Endothelial cell of umbilical vein (primary cell): Measurements from ENCODE around the gene NCR2. TPM values are rescaled to one million over a fixed set of nuclear protein-coding genes. Genes with fewer than 3 reads are reported as not detected.

Experiments
- BruUV-seq: library from RNA; stranded (reverse); fragments of 400-500 nt; replicated peaks from 2 replicates; lab custom pipeline; 2021; lab: Mats Ljungman, UMichigan
- CTCF ChIA-PET: fragments of 300-600, 350-600 bp; sonication (Branson Sonifier 250); formaldehyde crosslinking; loops from one replicate; lab custom pipeline; 2021; ENCODE audit warnings: antibody characterized with exemption, inconsistent platforms; lab: Charles Lee
- POLR2A ChIA-PET: fragments of 300-600, 350-600 bp; sonication (Branson Sonifier 250); formaldehyde crosslinking; loops from one replicate; lab custom pipeline; 2021; ENCODE audit warnings: antibody characterized with exemption, inconsistent platforms; lab: Charles Lee
- DNase-seq: peaks from one replicate; pipeline ENCODE4 v3.0.0-alpha.2; 2011; ENCODE audit warnings: low read depth, low spot score
- FAIRE-seq: peaks from 2 replicates; lab custom pipeline; 2011; peaks lifted over from hg19 to GRCh38; lab: Jason Lieb, UNC
- H2AFZ ChIP-seq: 2 replicates; pipeline ENCODE4 v1.6.0; 2012; ENCODE audit warnings: low read depth, low read length, control low read depth, inconsistent platforms
- H3K27ac ChIP-seq: 2 replicates; pipeline ENCODE4 v1.5.1; 2011; ENCODE audit warnings: low read depth, mild to moderate bottlenecking, control low read depth, low read length, moderate library complexity; ENCODE audit not compliant: insufficient read depth
- H3K27me3 ChIP-seq, 2 experiments: 2 replicates each; pipeline versions ENCODE4 v1.6.0 to v1.6.1; 2011; ENCODE audit warnings: low read length in 2 of 2, mixed read lengths in 1 of 2; ENCODE audit not compliant: control insufficient read depth in 2 of 2, insufficient read depth in 2 of 2
- H3K36me3 ChIP-seq, 2 experiments: 2 replicates in 1 of 2; 3 replicates in 1 of 2; pipeline ENCODE4 v1.5.1; 2011; ENCODE audit warnings: low read length in 2 of 2, mild to moderate bottlenecking in 1 of 2, moderate library complexity in 1 of 2; ENCODE audit not compliant: control insufficient read depth in 2 of 2, insufficient read depth in 2 of 2; ENCODE audit errors: extremely low read depth in 1 of 2
- H3K4me1 ChIP-seq: 3 replicates; pipeline ENCODE4 v1.5.1; 2011; ENCODE audit warnings: mild to moderate bottlenecking, low read length; ENCODE audit not compliant: control insufficient read depth, insufficient read depth; ENCODE audit errors: extremely low read depth
- H3K4me2 ChIP-seq: 2 replicates; pipeline ENCODE4 v1.6.1; 2011; ENCODE audit warnings: low read length, control low read depth, mixed read lengths; ENCODE audit not compliant: insufficient read depth
- H3K4me3 ChIP-seq, 3 experiments: fragments of 200-600 bp in 1 of 3; sonication (generic), shearing (Covaris generic) in 1 of 3; replicated peaks in 1 of 3; 2 replicates each; pipeline ENCODE4 v1.5.1; 2011 to 2016; ENCODE audit warnings: control low read depth in 3 of 3, low read length in 3 of 3, mild to moderate bottlenecking in 2 of 3, inconsistent platforms in 1 of 3, low read depth in 1 of 3, moderate library complexity in 1 of 3; ENCODE audit not compliant: insufficient read depth in 1 of 3
- H3K79me2 ChIP-seq: 2 replicates; pipeline ENCODE4 v1.6.0; 2012; ENCODE audit warnings: low read length, inconsistent platforms; ENCODE audit not compliant: control insufficient read depth, insufficient read depth
- H3K9ac ChIP-seq: replicated peaks from 2 replicates; pipeline ENCODE3; 2011; ENCODE audit warnings: low read length, control low read depth; ENCODE audit not compliant: insufficient read depth; ENCODE audit errors: extremely low read depth
- H3K9me1 ChIP-seq: replicated peaks from 3 replicates; pipeline ENCODE4 v1.6.0; 2011; ENCODE audit warnings: mild to moderate bottlenecking, low read length; ENCODE audit not compliant: control insufficient read depth, insufficient read depth; ENCODE audit errors: extremely low read depth
- H3K9me3 ChIP-seq: replicated peaks from 2 replicates; pipeline ENCODE4 v1.5.1; 2012; ENCODE audit warnings: low read length, inconsistent platforms; ENCODE audit not compliant: control insufficient read depth, insufficient read depth
- H4K20me1 ChIP-seq: replicated peaks from 2 replicates; pipeline ENCODE3; 2011; ENCODE audit warnings: mild to moderate bottlenecking, low read length; ENCODE audit not compliant: control insufficient read depth, insufficient read depth; ENCODE audit errors: extremely low read depth
- CTCF ChIP-seq, 2 donors: IDR thresholded peaks; 1 replicate in 1 of 2; 2 replicates in 1 of 2; pipeline ENCODE4 v1.5.1; 2011; ENCODE audit warnings: low read length in 2 of 2, mild to moderate bottlenecking in 2 of 2, moderate library complexity in 2 of 2, control low read depth in 1 of 2, inconsistent platforms in 1 of 2, low read depth in 1 of 2; ENCODE audit not compliant: insufficient read depth in 1 of 2; ENCODE audit errors: extremely low read depth in 1 of 2
- EZH2 ChIP-seq: IDR thresholded peaks from 2 replicates; pipeline ENCODE4 v1.6.1; 2012; ENCODE audit warnings: borderline replicate concordance, low read depth, mild to moderate bottlenecking, moderate library complexity, low read length, inconsistent platforms; ENCODE audit not compliant: severe bottlenecking
- MAX ChIP-seq: IDR thresholded peaks from 2 replicates; pipeline ENCODE4 v1.6.1; 2011; ENCODE audit not compliant: insufficient read depth, insufficient read length
- MYC ChIP-seq: IDR thresholded peaks from one replicate; pipeline ENCODE4 v1.6.1; 2011; ENCODE audit warnings: mild to moderate bottlenecking, low read depth, low read length
- dilution Hi-C: fragments of 300-500 bp; cut with MboI; formaldehyde crosslinking; loops from one replicate; pipeline ENCODE4 v1.15.0; 2019; ENCODE audit warnings: low sequenced_read_pairs; ENCODE audit not compliant: extremely low pct_ligation_motif_present
- intact Hi-C: fragments of 100-400 bp; cut with micrococcal nuclease; formaldehyde crosslinking; loops from one replicate; pipeline ENCODE4 v1.10.0; 2022
- polyA plus RNA-seq, 4 experiments: library from polyadenylated mRNA; depleted of rRNA in 3 of 4; stranded (reverse) in 3 of 4; unstranded in 1 of 4; fragments of >200 nt; gene quantifications; 2 replicates each; pipeline versions ENCODE4 v1.2.1 to v1.2.3, GENCODE V29; 2011 to 2012; ENCODE audit warnings: missing spikeins in 1 of 4
- total RNA-seq: library from RNA; stranded (reverse); gene quantifications from 2 replicates; pipeline ENCODE4 v1.2.3, GENCODE V29; 2021

The NCR2 gene
- total and polyA plus RNA-seq, 2 donors (not counting 3 experiments of a cell fraction or from before 2014, with no cell fraction given): not detected

- BruUV-seq: no TSS peak
- Histone ChIP-seq H3K4me2 (no peak overlapping the region), H3K27me3 (peaks cover 4 to 6% of the 10 kb centered on the region in 2 experiments), H3K9me1 (no peaks in the 10 kb centered on the region), H2AFZ (no peak overlapping the region), H4K20me1 (no peaks in the 10 kb centered on the region), H3K4me1 (no peaks in the 10 kb centered on the region), H3K27ac (no peak overlapping the region), H3K9me3 (no peaks in the 10 kb centered on the region), H3K79me2 (no peaks in the 10 kb centered on the region), H3K4me3 (no peak overlapping the region), H3K9ac (no peak overlapping the region), H3K36me3 (no peaks in the 10 kb centered on the region)
- dilution Hi-C loops: no loop called here
- TF ChIP-seq MYC (no peak), EZH2 (no peak), CTCF (IDR thresholded peaks at IDR 0.05; ENCODE audit: extremely low read depth in 1 of 2, insufficient read depth in 1 of 2, low read depth in 1 of 2, low read length in 2 of 2) (no peak), MAX (no peak)
- CTCF ChIA-PET: interaction anchor here (1.1 to 3.1 kb wide), 4 partner anchors 10 to 75 kb away, joined by 3 to 22 read pairs (median 5); no protein-coding TSS in a partner anchor
- intact Hi-C loops: no loop called here
- DNase-seq (no peak), FAIRE-seq (no peak)
- POLR2A ChIA-PET: no interaction called here
These were observed 2.3 kb upstream of the NCR2 start for GRCh38 chr6:41332842-41333736.
